HG03558 (cell line): Measurements from ENCODE around the gene WNK2.
"Not testable (repeated sequence)": the region's sequence is repeated elsewhere in the genome, so short reads cannot be mapped to it uniquely, and the experiment has no call there.

ENCODE experiments used
- ATAC-seq: cut with Tn5 transposase; IDR thresholded peaks from one replicate; pipeline ENCODE4 v1.9.1; 2021; ENCODE audit warnings: moderate number of reproducible peaks; ENCODE audit not compliant: unreplicated experiment; ENCODE audit errors: extremely low read depth

Gene WNK2

GRCh38 chr9:93183663-93184431 is at the start of gene WNK2:
Gene WNK2 (plus strand): TSS chr9:93184139. CDS start chr9:93184930, 791 bp downstream.
- ATAC-seq: no peak

DNA sequence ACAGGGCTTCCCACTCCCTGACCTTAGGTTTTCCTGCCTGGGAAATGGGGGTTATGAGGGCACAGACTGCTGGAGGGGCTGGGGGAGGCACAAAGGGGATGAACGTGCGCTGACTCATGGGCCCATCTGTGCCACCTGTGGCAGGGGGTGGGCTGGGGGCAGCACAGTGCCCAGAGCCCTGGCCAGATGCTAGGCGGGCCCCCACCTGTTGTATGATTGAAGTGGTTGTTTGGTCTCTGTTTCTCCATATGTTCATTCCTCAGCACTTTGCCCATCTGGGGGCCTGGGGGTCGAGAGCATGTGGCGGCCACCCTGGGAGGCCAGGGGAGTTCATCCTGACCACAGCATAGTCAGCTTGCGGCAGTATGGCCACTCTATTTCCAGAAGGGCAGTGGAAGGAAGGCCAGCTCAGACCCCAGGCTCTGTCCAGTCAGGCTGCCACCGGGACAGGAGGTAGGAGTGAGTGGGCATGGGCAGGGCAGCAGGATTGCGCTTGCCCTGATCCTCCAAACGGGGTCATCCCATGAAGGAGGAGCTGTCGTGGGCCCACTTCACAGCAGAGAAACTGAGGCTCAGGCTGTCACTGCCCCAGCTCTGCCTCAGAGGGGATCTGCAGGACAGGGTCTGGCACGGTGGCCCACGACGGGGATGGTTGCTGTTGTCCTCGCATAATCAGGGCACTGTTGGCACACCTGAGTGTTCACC is 49.0 kb upstream of the WNK2 start:
- ATAC-seq: no peak

DNA sequence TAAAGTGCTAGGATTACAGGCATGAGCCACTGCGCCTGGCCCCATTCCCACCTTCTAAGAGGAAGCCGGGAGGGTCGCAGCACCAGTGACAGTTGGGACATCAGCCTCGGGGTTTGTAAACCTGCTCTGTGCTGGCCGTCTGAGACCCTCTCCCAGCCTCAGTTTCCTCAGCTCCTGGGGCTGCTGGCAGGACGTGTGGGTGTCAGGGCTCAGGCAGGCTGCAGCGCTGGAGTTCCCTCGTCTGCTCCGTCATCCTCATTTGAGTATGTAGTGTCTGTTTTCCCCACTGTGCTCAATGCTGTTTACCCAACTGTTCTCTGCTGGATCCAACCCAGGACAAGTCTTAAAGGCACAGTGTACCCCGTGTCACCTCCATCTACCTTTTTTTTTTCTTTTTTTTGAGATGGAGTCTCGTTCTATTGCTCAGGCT is 47.9 kb upstream of the WNK2 start:
- no peak for ATAC-seq

DNA sequence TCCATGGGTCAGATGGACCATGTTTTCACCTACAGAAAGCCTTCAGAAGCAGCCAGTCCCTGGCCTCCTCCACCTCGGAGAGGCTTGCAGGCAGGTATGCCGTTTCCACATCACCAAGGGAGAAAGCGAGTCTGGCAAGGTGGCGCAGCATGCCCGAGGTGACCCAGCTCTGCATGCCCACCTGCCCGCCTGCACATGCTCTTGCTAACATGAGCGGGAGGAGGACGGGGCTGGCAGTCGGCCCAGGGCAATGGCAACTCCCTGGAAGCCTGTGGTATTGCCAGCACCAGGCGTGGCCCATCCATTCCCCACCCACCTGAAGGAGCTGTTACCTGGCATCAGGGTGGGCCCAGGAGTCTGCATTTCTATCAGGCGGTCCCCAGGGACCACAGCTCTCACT is 46.6 kb upstream of the WNK2 start:
- no peak for ATAC-seq

DNA sequence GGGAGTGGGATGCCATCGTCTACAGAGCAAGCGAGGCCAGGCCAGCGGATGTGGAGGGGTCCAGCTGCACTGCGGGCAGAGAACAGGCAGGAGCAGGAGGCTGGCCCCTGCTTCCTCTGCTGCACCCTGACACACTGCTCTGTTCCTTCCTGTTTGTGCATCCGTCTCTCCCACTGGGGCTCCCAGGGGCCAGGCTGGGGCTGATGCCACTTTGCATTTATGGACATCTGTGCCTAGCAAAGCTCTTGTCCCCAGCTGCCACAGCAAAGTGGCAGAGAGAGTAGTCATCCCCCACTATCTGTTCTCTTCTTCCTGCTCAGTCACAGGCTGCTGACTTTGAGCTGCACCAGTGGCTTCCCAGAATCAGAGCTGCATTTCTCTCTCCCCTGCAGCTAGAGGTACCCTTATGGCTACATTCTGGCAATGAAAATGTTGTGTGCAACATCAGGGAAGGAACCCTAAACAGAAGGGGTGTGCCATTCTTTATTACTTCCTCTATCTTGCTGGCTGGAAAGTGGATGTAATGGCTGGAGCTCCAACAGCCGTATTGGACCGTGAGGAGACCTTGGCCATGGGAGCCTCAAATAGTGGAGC is 45.7 kb upstream of the WNK2 start:
- no peak for ATAC-seq

DNA sequence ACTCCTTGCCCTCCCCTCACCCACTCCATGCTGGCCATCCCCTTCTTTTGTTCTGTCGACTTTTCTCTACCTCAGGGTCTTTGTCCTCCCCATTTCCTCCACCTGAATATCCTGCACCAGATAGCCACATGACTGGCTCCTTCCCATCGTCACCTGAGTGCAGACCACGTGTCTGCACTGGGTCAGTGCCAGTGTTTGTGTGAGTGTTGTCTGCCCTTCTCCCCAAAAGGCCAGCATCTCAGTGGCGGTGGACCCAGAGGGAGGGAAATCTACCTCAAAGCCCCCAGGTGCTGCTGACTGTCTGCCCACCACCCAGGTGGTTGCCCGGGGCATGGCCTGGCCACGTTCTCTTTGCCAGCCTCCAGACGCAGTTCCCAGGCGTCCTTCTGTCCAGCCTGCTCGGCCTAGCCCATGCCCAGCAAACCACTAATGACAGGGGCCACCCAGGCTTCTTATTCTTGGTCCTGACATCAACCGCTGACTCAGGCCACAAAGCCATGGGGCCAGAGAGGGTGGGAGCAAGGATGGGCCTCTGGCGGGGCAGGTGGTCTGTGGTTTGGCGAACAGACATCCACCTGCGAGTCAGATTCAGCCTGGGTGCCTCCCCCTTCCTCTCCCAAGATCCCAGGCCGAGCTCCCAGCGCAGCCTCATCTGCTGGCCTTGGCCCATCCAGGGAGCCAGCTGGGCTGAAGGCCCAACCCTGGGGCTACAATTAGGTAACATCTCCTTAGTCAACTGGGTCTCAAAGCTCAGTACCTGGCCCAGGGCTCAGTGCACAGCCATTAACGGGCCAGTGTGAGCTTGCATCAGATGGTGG is 44.4 kb upstream of the WNK2 start:
- no peak for ATAC-seq

GRCh38 chr9:93141771-93142483 is 42.0 kb upstream of the WNK2 start:
- no peak for ATAC-seq

DNA sequence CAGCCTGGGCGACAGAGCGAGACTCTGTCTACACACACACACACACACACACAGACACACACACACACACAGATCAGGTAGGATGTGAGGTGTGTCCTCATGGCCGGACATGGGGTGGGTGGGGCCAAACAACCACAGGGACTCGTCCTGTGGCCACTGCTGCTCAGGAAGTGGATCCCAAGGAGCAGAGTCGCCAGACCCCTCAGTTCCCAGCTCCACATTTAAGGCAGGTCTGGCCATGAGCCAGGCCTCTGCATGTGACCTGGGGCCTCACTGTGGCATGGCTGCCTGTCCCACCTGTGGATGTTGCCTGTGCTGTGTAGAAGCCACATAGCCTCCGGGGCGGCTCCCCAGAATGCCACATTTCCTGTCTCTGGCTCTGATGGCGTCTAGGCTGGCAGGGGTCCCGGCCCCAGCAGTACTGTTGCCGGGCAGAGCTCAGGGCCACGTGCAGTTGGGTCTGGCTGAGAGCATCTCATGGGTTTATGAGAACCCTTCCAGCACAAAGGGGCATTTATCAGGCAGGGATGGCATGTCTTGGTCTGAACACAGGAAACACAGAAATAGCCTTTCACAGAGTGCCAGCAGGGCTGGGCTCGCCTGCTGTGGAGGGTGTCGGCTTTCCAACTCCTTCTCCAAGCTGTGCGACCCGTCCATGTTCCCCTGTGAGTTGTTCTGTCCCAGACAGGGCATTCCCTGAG is 40.0 kb upstream of the WNK2 start:
- ATAC-seq: no peak

- not testable (repeated sequence) for ATAC-seq
Observed at GRCh38 chr9:93146696-93147095, 37.2 kb upstream of the WNK2 start.

GRCh38 chr9:93147632-93148031 is 36.3 kb upstream of the WNK2 start:
- ATAC-seq: no peak

DNA sequence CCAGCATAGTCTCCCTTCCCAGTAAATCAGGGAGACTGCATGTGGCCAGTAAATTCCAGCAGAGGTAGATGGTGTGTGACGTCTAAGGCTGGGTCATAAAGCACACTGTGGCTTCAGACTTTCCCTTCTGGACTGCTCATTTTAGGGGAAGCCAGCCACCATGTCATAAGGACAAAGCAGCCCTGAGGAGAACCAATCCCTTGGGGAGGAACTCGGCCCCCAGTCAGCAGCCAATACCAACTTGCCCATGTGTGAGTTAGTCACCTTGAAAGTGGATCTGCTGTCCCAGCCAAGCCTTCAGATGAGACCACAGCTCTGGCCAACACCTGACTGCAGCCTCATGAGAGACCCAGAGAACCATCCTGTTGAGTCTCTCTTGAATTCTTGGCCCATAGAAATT is 35.2 kb upstream of the WNK2 start:
- ATAC-seq: no peak

DNA sequence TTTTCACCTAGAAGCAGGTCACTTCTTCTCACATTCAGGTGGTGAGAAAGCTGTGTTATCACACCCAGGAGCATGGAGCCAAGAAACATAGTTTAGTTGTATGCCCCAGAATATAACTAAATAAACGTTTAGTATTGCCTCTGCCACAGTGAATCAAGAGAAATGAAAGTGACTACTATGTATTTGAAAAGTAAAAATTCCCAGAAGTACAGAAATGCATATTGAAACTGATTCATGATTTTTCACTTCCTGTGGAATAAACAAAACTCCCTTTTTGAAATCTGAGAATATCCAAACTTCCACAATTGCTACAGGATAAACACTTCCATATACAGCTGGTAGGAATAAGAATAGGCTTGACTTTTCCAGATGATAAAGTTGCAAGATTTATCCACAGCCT is 34.6 kb upstream of the WNK2 start:
- no peak for ATAC-seq

- no peak for ATAC-seq
Observed at GRCh38 chr9:93151097-93151784, 32.7 kb upstream of the WNK2 start.

GRCh38 chr9:93154293-93154903 is 29.5 kb upstream of the WNK2 start:
- ATAC-seq: no peak

DNA sequence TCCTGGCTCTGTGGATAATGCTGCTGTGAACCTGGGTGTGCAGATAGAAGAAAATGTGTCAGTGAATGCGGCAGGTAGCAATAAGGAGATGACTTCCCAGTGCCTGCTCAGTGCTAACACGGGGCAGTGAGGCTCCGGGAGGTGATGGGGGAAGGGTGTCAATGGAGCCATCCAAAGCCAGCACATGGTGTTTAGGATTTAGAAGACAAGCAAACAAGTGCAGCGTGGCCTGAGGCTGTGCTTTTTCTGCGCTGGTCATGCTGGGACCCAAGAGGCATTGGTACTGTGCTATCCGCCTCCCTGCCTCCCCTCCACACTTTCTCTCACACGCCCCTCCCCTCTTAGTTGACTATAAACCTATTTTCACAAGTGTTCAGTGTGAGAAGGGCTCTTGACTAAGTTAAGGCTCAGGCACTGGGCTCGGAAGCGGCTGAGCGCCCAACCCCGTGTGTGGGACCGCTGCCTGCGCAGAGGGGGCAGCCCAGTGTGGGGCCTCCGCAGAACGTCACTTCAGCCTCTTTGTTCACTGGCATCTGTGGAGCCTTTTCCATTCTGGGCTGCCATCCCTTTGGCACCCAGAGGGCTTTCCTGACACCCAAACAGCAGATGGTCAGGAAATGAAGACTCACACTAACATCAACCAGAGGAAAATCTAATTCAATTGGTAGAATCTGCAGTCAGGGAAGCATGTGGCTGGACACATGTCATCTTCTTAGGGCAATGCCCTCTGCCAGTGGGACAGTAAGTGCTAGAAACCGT is 28.0 kb upstream of the WNK2 start:
- ATAC-seq: no peak

DNA sequence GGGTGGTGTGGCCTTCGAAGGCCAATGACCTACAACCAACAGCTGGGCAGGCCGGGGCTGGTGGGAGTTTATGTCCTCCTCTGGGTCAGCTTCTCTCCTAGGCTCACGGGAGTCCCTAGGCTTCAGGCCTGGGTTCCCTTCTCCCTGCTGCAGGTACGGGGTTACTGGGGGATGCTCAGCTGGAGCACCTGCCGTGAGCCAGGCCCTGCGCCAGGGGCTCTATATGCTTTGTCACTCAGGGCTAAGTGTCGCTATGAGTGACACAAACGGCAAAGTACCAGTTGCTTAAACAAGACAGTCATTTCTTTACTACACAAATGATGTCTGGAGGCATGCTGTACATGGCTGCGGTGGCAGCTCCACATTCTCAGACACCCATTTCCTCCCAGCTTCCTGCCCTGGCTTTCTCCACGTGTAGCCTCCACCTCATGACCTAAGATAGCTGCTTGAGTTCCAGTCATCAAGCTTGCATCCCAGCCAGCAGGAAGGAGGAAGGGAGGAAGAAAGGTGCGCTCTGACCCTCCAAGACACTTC is 27.4 kb upstream of the WNK2 start:
- no peak for ATAC-seq
